H9 (cell line): ENCODE data around the gene GNAI2. TPM values are rescaled to one million over a fixed set of nuclear protein-coding genes. Genes with fewer than 3 reads are reported as not detected.

ENCODE experiments used
- DNase-seq: peaks from one replicate; pipeline ENCODE4 v3.0.0-alpha.2; 2017
- H2AFZ ChIP-seq: one replicate; pipeline ENCODE4 v1.6.1; 2013; ENCODE audit warnings: mild to moderate bottlenecking, low read length, control low read depth, moderate library complexity
- H2AK5ac ChIP-seq: 2 replicates; pipeline ENCODE4 v1.6.1; 2013; ENCODE audit warnings: low read length, control low read depth, mixed read lengths; ENCODE audit not compliant: insufficient read length
- H2BK120ac ChIP-seq: one replicate; pipeline ENCODE4 v1.6.1; 2013; ENCODE audit warnings: low read depth, mild to moderate bottlenecking, low read length, control low read depth, inconsistent platforms; ENCODE audit not compliant: poor library complexity, severe bottlenecking
- H2BK12ac ChIP-seq: 2 replicates; pipeline ENCODE4 v1.6.1; 2013; ENCODE audit warnings: low read length, control low read depth, mixed read lengths, low read depth; ENCODE audit not compliant: insufficient read length
- H2BK15ac ChIP-seq: 2 replicates; pipeline ENCODE4 v1.6.1; 2013; ENCODE audit warnings: low read depth, low read length, control low read depth
- H2BK20ac ChIP-seq: one replicate; pipeline ENCODE4 v1.6.1; 2013; ENCODE audit warnings: low read depth, mild to moderate bottlenecking, low read length, control low read depth, inconsistent platforms; ENCODE audit not compliant: poor library complexity, severe bottlenecking
- H2BK5ac ChIP-seq: 2 replicates; pipeline ENCODE4 v1.6.1; 2013; ENCODE audit warnings: low read length, control low read depth, mixed read lengths; ENCODE audit not compliant: insufficient read length
- H3K14ac ChIP-seq: 2 replicates; pipeline ENCODE4 v1.6.1; 2013; ENCODE audit warnings: low read length, control low read depth; ENCODE audit not compliant: insufficient read depth
- H3K18ac ChIP-seq: 2 replicates; pipeline ENCODE4 v1.6.1; 2013; ENCODE audit warnings: low read depth, mild to moderate bottlenecking, mixed read lengths, low read length, control low read depth; ENCODE audit not compliant: insufficient read length
- H3K23ac ChIP-seq: 2 replicates; pipeline ENCODE4 v1.6.1; 2013; ENCODE audit warnings: low read length, control low read depth, mixed read lengths, low read depth; ENCODE audit not compliant: insufficient read length
- H3K23me2 ChIP-seq: 2 replicates; pipeline ENCODE4 v1.6.1; 2013; ENCODE audit warnings: low read depth, mild to moderate bottlenecking, mixed read lengths, low read length, control low read depth; ENCODE audit not compliant: insufficient read length, poor library complexity, severe bottlenecking
- H3K27ac ChIP-seq: 2 replicates; pipeline ENCODE4 v1.5.1; 2013; ENCODE audit warnings: low read length, control low read depth, mixed read lengths, low read depth; ENCODE audit not compliant: insufficient read length
- H3K27me3 ChIP-seq: 2 replicates; pipeline ENCODE4 v1.6.1; 2013; ENCODE audit warnings: low read length, control low read depth, inconsistent platforms; ENCODE audit not compliant: insufficient read depth
- H3K4ac ChIP-seq: 2 replicates; pipeline ENCODE4 v1.6.1; 2013; ENCODE audit warnings: low read depth, mild to moderate bottlenecking, control low read depth, inconsistent platforms, low read length, moderate library complexity
- H3K4me1 ChIP-seq: 2 replicates; pipeline ENCODE4 v1.6.1; 2013; ENCODE audit warnings: low read length, control low read depth, inconsistent platforms; ENCODE audit not compliant: insufficient read depth
- H3K4me2 ChIP-seq: 2 replicates; pipeline ENCODE4 v1.6.1; 2013; ENCODE audit warnings: low read length, control low read depth, mixed read lengths; ENCODE audit not compliant: insufficient read length, insufficient read depth
- H3K56ac ChIP-seq: 2 replicates; pipeline ENCODE4 v1.6.1; 2013; ENCODE audit warnings: low read depth, mild to moderate bottlenecking, mixed read lengths, low read length, control low read depth; ENCODE audit not compliant: insufficient read length
- H3K79me1 ChIP-seq: 2 replicates; pipeline ENCODE4 v1.6.1; 2013; ENCODE audit warnings: low read depth, mild to moderate bottlenecking, moderate library complexity, low read length, control low read depth, inconsistent platforms; ENCODE audit not compliant: insufficient read depth, poor library complexity, severe bottlenecking
- H3K79me2 ChIP-seq: 2 replicates; pipeline ENCODE4 v1.6.1; 2013; ENCODE audit warnings: low read length, control low read depth, inconsistent platforms; ENCODE audit not compliant: insufficient read depth
- H3K9ac ChIP-seq: 2 replicates; pipeline ENCODE4 v1.6.1; 2013; ENCODE audit warnings: low read length, control low read depth, mixed read lengths; ENCODE audit not compliant: insufficient read length; ENCODE audit errors: extremely low read depth
- H3K9me3 ChIP-seq: one replicate; pipeline ENCODE4 v1.6.1; 2013; ENCODE audit warnings: low read depth, low read length, inconsistent platforms; ENCODE audit not compliant: control insufficient read depth
- H3T11ph ChIP-seq: one replicate; pipeline ENCODE4 v1.6.1; 2013; ENCODE audit warnings: mild to moderate bottlenecking, low read length, control low read depth, inconsistent platforms
- H4K20me1 ChIP-seq: one replicate; pipeline ENCODE4 v1.6.1; 2013; ENCODE audit not compliant: control insufficient read depth, insufficient read length, insufficient read depth
- H4K5ac ChIP-seq: 2 replicates; pipeline ENCODE4 v1.6.1; 2013; ENCODE audit warnings: low read depth, mild to moderate bottlenecking, mixed read lengths, low read length, control low read depth; ENCODE audit not compliant: insufficient read length
- H4K8ac ChIP-seq: replicated peaks from 2 replicates; pipeline ENCODE4 v1.6.1; 2013; ENCODE audit warnings: low read length, control low read depth, mixed read lengths, low read depth; ENCODE audit not compliant: insufficient read length
- H4K91ac ChIP-seq: 2 replicates; pipeline ENCODE4 v1.6.1; 2013; ENCODE audit warnings: low read depth, mild to moderate bottlenecking, moderate library complexity, mixed read lengths, low read length, control low read depth; ENCODE audit not compliant: insufficient read length
- H3K27ac Mint-ChIP-seq, 3 experiments: 2 replicates in 2 of 3; 3 replicates in 1 of 3; pipeline ENCODE4 v1.8.0; 2020 to 2021; ENCODE audit warnings: mixed read lengths in 3 of 3, mild to moderate bottlenecking in 1 of 3, moderate library complexity in 1 of 3
- H3K27me3 Mint-ChIP-seq: 2 replicates; pipeline ENCODE4 v1.8.0; 2021; ENCODE audit warnings: low read depth, mild to moderate bottlenecking, moderate library complexity, mixed read lengths
- H3K36me3 Mint-ChIP-seq, 3 experiments: 2 replicates in 2 of 3; 3 replicates in 1 of 3; pipeline ENCODE4 v1.8.0; 2020 to 2021; ENCODE audit warnings: low read depth in 3 of 3, mixed read lengths in 3 of 3; ENCODE audit not compliant: insufficient read depth in 1 of 3
- H3K4me1 Mint-ChIP-seq, 2 experiments: 2 replicates each; pipeline ENCODE4 v1.8.0; 2020; ENCODE audit warnings: mixed read lengths in 2 of 2
- H3K4me3 Mint-ChIP-seq, 2 experiments: 2 replicates in 1 of 2; 3 replicates in 1 of 2; pipeline ENCODE4 v1.8.0; 2020 to 2021; ENCODE audit warnings: mild to moderate bottlenecking in 2 of 2, mixed read lengths in 2 of 2, moderate library complexity in 1 of 2
- H3K9me3 Mint-ChIP-seq, 2 experiments: 2 replicates in 1 of 2; 3 replicates in 1 of 2; pipeline ENCODE4 v1.8.0; 2020; ENCODE audit warnings: mild to moderate bottlenecking in 2 of 2, mixed read lengths in 2 of 2, moderate library complexity in 1 of 2
- CTCF ChIP-seq: fragments of 200-600 bp; sonication (generic); conservative IDR thresholded peaks from 3 replicates; pipeline ENCODE4 v1.8.0; 2021; ENCODE audit warnings: antibody characterized with exemption, mild to moderate bottlenecking
- WGBS: extraction: QIAGEN DNeasy Blood & Tissue Kit; methylation state at CpG from one replicate; pipeline ENCODE4 v1.1.7; 2013; ENCODE audit warnings: missing lambda C conversion rate, low lambda C conversion rate, mixed read lengths; ENCODE audit not compliant: insufficient read length; ENCODE audit errors: extremely low coverage; 5-methylcytosine and 5-hydroxymethylcytosine counted together
- total RNA-seq: library from RNA; stranded (reverse); gene quantifications from 2 replicates; pipeline ENCODE4 v1.2.1, GENCODE V29; 2021

GNAI2 gene
- total RNA-seq, 1 experiment from 2014 or later = 218 TPM

- Histone ChIP-seq H3K9me3 (no peaks in the 10 kb centered on the region), H2BK20ac (no peak overlapping the region), H2BK5ac (no peak overlapping the region), H4K20me1 (peaks cover 3% of the 10 kb centered on the region), H3K9ac (no peak overlapping the region), H3K27me3 (no peaks in the 10 kb centered on the region), H2BK15ac (no peak overlapping the region), H3K4me2 (no peak overlapping the region), H3K23me2 (no peaks in the 10 kb centered on the region), H4K5ac (no peak overlapping the region), H3K27ac (no peak overlapping the region), H2AFZ (no peak overlapping the region), H4K8ac (no peak overlapping the region), H3T11ph (no peak overlapping the region), H2AK5ac (no peak overlapping the region), H2BK120ac (no peak overlapping the region), H3K79me1 (no peaks in the 10 kb centered on the region), H3K23ac (no peak overlapping the region), H3K56ac (no peak overlapping the region), H3K4ac (no peak overlapping the region), H2BK12ac (no peak overlapping the region), H4K91ac (no peak overlapping the region), H3K4me1 (no peaks in the 10 kb centered on the region), H3K14ac (no peak overlapping the region), H3K79me2 (no peaks in the 10 kb centered on the region), H3K18ac (no peak overlapping the region)
- WGBS = no CpG with 5 or more reads among the region's 10 CpGs
- TF ChIP-seq CTCF = no peak
- H3K4me1 Mint-ChIP-seq = peaks cover 21% of the 10 kb centered on the region in 2 experiments
- no peak overlapping the region for H3K27ac Mint-ChIP-seq
- H3K9me3 Mint-ChIP-seq = no peaks in the 10 kb centered on the region; a peak in 1 of 5 replicates
- H3K4me3 Mint-ChIP-seq = no peak overlapping the region
- DNase-seq = no peak
- no peaks in the 10 kb centered on the region for H3K36me3 Mint-ChIP-seq
- H3K27me3 Mint-ChIP-seq = peaks cover 7% of the 10 kb centered on the region
These were observed 21.2 kb upstream of the GNAI2 start for GRCh38 chr3:50214824-50215223.
